ACC112 (cell line): Measurements from ENCODE around the gene PRX.

Experiments
- H2AFZ ChIP-seq: fragments of 200-600 bp; sonication (generic); one replicate; pipeline ENCODE4 v1.6.0; 2017; ENCODE audit warnings: antibody characterized with exemption, low read length; ENCODE audit not compliant: unreplicated experiment
- H3K27ac ChIP-seq: fragments of 200-600 bp; sonication (generic); 2 replicates; pipeline ENCODE4 v1.5.1; 2014; ENCODE audit warnings: low read depth, mild to moderate bottlenecking, antibody characterized with exemption, low read length, moderate library complexity
- H3K27me3 ChIP-seq: fragments of 200-600 bp; sonication (generic); 2 replicates; pipeline ENCODE4 v1.6.1; 2014; ENCODE audit warnings: mild to moderate bottlenecking, antibody characterized with exemption, low read length, moderate library complexity, mixed read lengths; ENCODE audit not compliant: insufficient read depth
- H3K36me3 ChIP-seq: fragments of 200-600 bp; sonication (generic); 2 replicates; pipeline ENCODE4 v1.6.1; 2016; ENCODE audit warnings: mild to moderate bottlenecking, antibody characterized with exemption, low read length, moderate library complexity, mixed read lengths; ENCODE audit not compliant: insufficient read depth
- H3K4me1 ChIP-seq: fragments of 200-600 bp; sonication (generic); one replicate; pipeline ENCODE4 v1.6.1; 2016; ENCODE audit warnings: low read length, mixed read lengths; ENCODE audit not compliant: insufficient read depth, unreplicated experiment, control insufficient read depth
- H3K4me3 ChIP-seq: fragments of 200-600 bp; sonication (generic); 2 replicates; pipeline ENCODE4 v1.5.1; 2014; ENCODE audit warnings: mild to moderate bottlenecking, low read depth, low read length
- H3K79me2 ChIP-seq: fragments of 200-600 bp; sonication (generic); one replicate; pipeline ENCODE4 v1.6.0; 2016; ENCODE audit warnings: low read length; ENCODE audit not compliant: control insufficient read depth, unreplicated experiment, insufficient read depth

The PRX gene

GRCh38 chr19:40395956-40396355 lies 17.2 kb downstream of the PRX start:
- no peak overlapping the region for H2AFZ ChIP-seq
- no peaks in the 10 kb centered on the region for H3K36me3 ChIP-seq
- H3K27ac ChIP-seq: no peak overlapping the region
- H3K79me2 ChIP-seq: no peaks in the 10 kb centered on the region
- H3K4me1 ChIP-seq: no peaks in the 10 kb centered on the region
- no peaks in the 10 kb centered on the region for H3K27me3 ChIP-seq
- no peak overlapping the region for H3K4me3 ChIP-seq

- H2AFZ ChIP-seq: no peak overlapping the region
- no peaks in the 10 kb centered on the region for H3K36me3 ChIP-seq
- no peaks in the 10 kb centered on the region for H3K79me2 ChIP-seq
- H3K27me3 ChIP-seq: no peaks in the 10 kb centered on the region
- no peak overlapping the region for H3K27ac ChIP-seq
- no peak overlapping the region for H3K4me3 ChIP-seq
- H3K4me1 ChIP-seq: no peaks in the 10 kb centered on the region
Observed at GRCh38 chr19:40394816-40395210, 18.4 kb downstream of the PRX start.

- Histone ChIP-seq H3K4me3 (no peak overlapping the region), H3K4me1 (no peaks in the 10 kb centered on the region), H3K79me2 (no peaks in the 10 kb centered on the region), H3K36me3 (no peaks in the 10 kb centered on the region), H3K27me3 (no peaks in the 10 kb centered on the region), H2AFZ (no peak overlapping the region), H3K27ac (no peak overlapping the region)
Observed at GRCh38 chr19:40393894-40394815, 19.0 kb downstream of the PRX start.

- Histone ChIP-seq H2AFZ (no peak overlapping the region), H3K4me3 (no peak overlapping the region), H3K79me2 (no peaks in the 10 kb centered on the region), H3K27me3 (no peaks in the 10 kb centered on the region), H3K36me3 (no peaks in the 10 kb centered on the region), H3K27ac (no peak overlapping the region), H3K4me1 (no peaks in the 10 kb centered on the region)
Observed at GRCh38 chr19:40392894-40393517, 20.2 kb downstream of the PRX start.

- Histone ChIP-seq H3K27me3 (no peaks in the 10 kb centered on the region), H3K4me1 (no peaks in the 10 kb centered on the region), H3K27ac (no peak overlapping the region), H3K36me3 (no peaks in the 10 kb centered on the region), H3K79me2 (no peaks in the 10 kb centered on the region), H2AFZ (no peak overlapping the region), H3K4me3 (no peak overlapping the region)
Observed at GRCh38 chr19:40392123-40392522, 21.1 kb downstream of the PRX start.

- no peaks in the 10 kb centered on the region for H3K79me2 ChIP-seq
- no peak within 1 kb of the TSS for H3K27ac ChIP-seq
- H2AFZ ChIP-seq: no peak within 1 kb of the TSS
- H3K27me3 ChIP-seq: no peaks in the 10 kb centered on the region
- no peak within 1 kb of the TSS for H3K4me3 ChIP-seq
- H3K36me3 ChIP-seq: no peaks in the 10 kb centered on the region
- H3K4me1 ChIP-seq: no peaks in the 10 kb centered on the region
Observed at GRCh38 chr19:40390084-40390742, 23.0 kb downstream of the PRX start, which contains the start of gene HIPK4. Gene HIPK4 (minus strand): TSS chr19:40390181. CDS start chr19:40389902, 279 bp downstream.

GRCh38 chr19:40389404-40390083 lies 23.6 kb downstream of the PRX start:
- H3K79me2 ChIP-seq: no peaks in the 10 kb centered on the region
- H3K27me3 ChIP-seq: no peaks in the 10 kb centered on the region
- no peaks in the 10 kb centered on the region for H3K4me1 ChIP-seq
- no peak overlapping the region for H2AFZ ChIP-seq
- H3K36me3 ChIP-seq: no peaks in the 10 kb centered on the region
- no peak overlapping the region for H3K4me3 ChIP-seq
- no peak overlapping the region for H3K27ac ChIP-seq

- Histone ChIP-seq H3K79me2 (no peaks in the 10 kb centered on the region), H3K36me3 (no peaks in the 10 kb centered on the region), H3K27me3 (no peaks in the 10 kb centered on the region), H3K4me3 (no peak overlapping the region), H2AFZ (no peak overlapping the region), H3K4me1 (no peaks in the 10 kb centered on the region), H3K27ac (no peak overlapping the region)
Observed at GRCh38 chr19:40388481-40388880, 24.7 kb downstream of the PRX start.

GRCh38 chr19:40387155-40387554 lies 26.0 kb downstream of the PRX start:
- Histone ChIP-seq H2AFZ (no peak overlapping the region), H3K36me3 (no peaks in the 10 kb centered on the region), H3K27me3 (no peaks in the 10 kb centered on the region), H3K27ac (no peak overlapping the region), H3K4me1 (no peaks in the 10 kb centered on the region), H3K79me2 (no peaks in the 10 kb centered on the region), H3K4me3 (no peak overlapping the region)

- Histone ChIP-seq H2AFZ (no peak overlapping the region), H3K27me3 (no peaks in the 10 kb centered on the region)
Observed at GRCh38 chr19:40383668-40384248, 29.4 kb downstream of the PRX start.

More at GRCh38 chr19:40383668-40384248, 29.4 kb downstream of the PRX start:
- no peaks in the 10 kb centered on the region for H3K36me3 ChIP-seq
- H3K27ac ChIP-seq: no peak overlapping the region
- H3K79me2 ChIP-seq: no peaks in the 10 kb centered on the region
- no peaks in the 10 kb centered on the region for H3K4me1 ChIP-seq
- no peak overlapping the region for H3K4me3 ChIP-seq
